Measurements from ENCODE around the gene CDCA4.

DNA sequence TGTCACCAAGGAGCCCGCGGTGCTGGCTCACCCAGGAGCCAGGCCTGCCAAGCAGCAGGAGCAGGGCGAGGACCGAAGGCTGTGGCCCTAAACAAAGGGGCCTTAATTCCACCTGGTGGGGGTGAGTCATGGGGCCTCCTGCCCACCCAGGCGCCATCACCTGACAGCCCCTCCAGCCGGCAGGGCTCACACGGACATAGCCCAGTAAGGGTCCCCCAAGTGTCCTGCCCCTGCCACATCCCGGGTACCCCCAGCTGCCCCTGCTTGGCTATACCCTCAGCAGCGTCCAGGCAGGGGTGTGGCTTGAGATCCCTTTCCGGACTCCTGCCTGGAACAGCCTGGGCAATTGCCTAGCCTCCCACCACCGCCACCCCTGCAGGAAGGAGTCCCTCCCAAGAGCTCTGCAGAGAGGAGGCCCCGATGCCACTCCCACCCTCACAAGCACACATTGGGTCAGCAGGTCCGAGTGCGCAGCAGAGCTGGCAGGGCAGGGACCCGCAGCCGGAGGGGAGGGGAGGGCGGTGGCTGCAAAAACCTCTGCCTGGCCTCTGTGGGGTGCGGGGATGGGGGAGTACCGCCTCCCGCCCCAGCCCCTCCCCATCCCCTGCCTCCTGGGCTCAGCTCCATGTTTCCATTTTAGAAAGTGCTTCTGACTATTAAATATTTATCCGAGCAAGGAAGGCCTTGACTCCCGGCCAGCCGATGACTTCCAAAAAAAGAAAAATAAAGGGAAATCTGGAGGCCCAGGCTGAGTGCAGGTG, 47.3 kb downstream of the CDCA4 start:
- TF ChIP-seq, protein P1, sequence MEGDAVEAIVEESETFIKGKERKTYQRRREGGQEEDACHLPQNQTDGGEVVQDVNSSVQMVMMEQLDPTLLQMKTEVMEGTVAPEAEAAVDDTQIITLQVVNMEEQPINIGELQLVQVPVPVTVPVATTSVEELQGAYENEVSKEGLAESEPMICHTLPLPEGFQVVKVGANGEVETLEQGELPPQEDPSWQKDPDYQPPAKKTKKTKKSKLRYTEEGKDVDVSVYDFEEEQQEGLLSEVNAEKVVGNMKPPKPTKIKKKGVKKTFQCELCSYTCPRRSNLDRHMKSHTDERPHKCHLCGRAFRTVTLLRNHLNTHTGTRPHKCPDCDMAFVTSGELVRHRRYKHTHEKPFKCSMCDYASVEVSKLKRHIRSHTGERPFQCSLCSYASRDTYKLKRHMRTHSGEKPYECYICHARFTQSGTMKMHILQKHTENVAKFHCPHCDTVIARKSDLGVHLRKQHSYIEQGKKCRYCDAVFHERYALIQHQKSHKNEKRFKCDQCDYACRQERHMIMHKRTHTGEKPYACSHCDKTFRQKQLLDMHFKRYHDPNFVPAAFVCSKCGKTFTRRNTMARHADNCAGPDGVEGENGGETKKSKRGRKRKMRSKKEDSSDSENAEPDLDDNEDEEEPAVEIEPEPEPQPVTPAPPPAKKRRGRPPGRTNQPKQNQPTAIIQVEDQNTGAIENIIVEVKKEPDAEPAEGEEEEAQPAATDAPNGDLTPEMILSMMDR (IDR thresholded peaks at IDR 0.05; ENCODE audit: poor library complexity), result no peak
- no peak for TF ChIP-seq EZH2 (IDR thresholded peaks at IDR 0.05; ENCODE audit: borderline replicate concordance)

Data from hepatocyte (in vitro differentiated cells).